Sigmoid colon (tissue), 4 donors: ENCODE data around the gene OR4K1.

Source experiments
- EP300 ChIP-seq, 4 donors: sonication (generic); formaldehyde crosslinking; IDR thresholded peaks; one replicate each; pipeline ENCODE4 v1.6.1; 2017; ENCODE audit warnings: antibody characterized with exemption in 4 of 4
- POLR2AphosphoS5 ChIP-seq, 4 donors: sonication (generic); formaldehyde crosslinking; IDR thresholded peaks; one replicate each; pipeline ENCODE4 v1.6.1; 2017; ENCODE audit warnings: antibody characterized with exemption in 4 of 4
- TF ChIP-seq, protein P1 (sequence below), 4 experiments: fragments of 450-650 bp in 3 of 4; fragments of 200-600 bp in 1 of 4; IDR thresholded peaks; one replicate each; pipeline ENCODE4 v1.5.1; 2016 to 2019; ENCODE audit warnings: antibody characterized with exemption in 4 of 4, mild to moderate bottlenecking in 3 of 4, moderate library complexity in 2 of 4

DNA sequence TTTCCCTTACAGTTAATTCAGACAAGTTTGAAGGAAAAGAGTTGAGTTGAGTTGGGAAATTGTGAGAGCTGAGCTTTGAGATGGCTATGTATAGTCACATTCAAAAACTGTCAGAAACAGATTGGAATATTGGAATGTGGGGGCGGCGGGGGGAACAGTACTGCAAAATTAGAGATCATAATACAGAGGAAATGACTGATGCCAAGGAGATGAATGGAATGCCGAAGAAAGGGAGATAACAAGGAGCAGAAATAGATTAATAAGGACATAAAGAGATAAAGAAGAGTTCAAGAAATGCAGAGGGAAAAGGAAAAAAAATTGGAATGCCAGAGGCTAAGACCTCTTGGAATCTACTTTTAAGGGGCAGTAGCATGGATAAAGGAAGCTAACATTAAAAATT, 13.5 kb upstream of the OR4K1 start:
- TF ChIP-seq, protein P1, sequence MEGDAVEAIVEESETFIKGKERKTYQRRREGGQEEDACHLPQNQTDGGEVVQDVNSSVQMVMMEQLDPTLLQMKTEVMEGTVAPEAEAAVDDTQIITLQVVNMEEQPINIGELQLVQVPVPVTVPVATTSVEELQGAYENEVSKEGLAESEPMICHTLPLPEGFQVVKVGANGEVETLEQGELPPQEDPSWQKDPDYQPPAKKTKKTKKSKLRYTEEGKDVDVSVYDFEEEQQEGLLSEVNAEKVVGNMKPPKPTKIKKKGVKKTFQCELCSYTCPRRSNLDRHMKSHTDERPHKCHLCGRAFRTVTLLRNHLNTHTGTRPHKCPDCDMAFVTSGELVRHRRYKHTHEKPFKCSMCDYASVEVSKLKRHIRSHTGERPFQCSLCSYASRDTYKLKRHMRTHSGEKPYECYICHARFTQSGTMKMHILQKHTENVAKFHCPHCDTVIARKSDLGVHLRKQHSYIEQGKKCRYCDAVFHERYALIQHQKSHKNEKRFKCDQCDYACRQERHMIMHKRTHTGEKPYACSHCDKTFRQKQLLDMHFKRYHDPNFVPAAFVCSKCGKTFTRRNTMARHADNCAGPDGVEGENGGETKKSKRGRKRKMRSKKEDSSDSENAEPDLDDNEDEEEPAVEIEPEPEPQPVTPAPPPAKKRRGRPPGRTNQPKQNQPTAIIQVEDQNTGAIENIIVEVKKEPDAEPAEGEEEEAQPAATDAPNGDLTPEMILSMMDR (IDR thresholded peaks at IDR 0.05) = no peak
- no peak for TF ChIP-seq POLR2AphosphoS5 (IDR thresholded peaks at IDR 0.05)
- no peak for TF ChIP-seq EP300 (IDR thresholded peaks at IDR 0.05)
